HL-60 (cell line): ENCODE measurements around the gene RAC2.

ENCODE experiments used
- DNase-seq, 2 experiments: peaks; one replicate each; pipeline ENCODE4 v3.0.0-alpha.2; 2010 to 2020; ENCODE audit warnings: low read depth in 1 of 2, low spot score in 1 of 2
- H3K27ac ChIP-seq: fragments of 250-450 bp; sonication (Bioruptor Pico); replicated peaks from 2 replicates; pipeline ENCODE4 v1.5.1; 2020; ENCODE audit warnings: mild to moderate bottlenecking, moderate library complexity
- H3K27me3 ChIP-seq: fragments of 250-450 bp; sonication (Bioruptor Pico); 2 replicates; pipeline ENCODE4 v1.5.1; 2021; ENCODE audit warnings: mild to moderate bottlenecking, moderate library complexity; ENCODE audit not compliant: insufficient read depth, poor library complexity, severe bottlenecking
- H3K4me3 ChIP-seq: replicated peaks from 2 replicates; pipeline ENCODE4 v1.5.1; 2011; ENCODE audit warnings: mild to moderate bottlenecking, control low read depth, low read length; ENCODE audit not compliant: insufficient read depth
- GABPA ChIP-seq: IDR thresholded peaks from 2 replicates; pipeline ENCODE4 v1.6.1; 2012; ENCODE audit warnings: low read depth
- POLR2AphosphoS5 ChIP-seq: IDR thresholded peaks from 2 replicates; pipeline ENCODE4 v1.6.1; 2012; ENCODE audit warnings: low read depth
- SPI1 ChIP-seq: IDR thresholded peaks from 2 replicates; pipeline ENCODE4 v1.6.1; 2012; ENCODE audit warnings: low read depth, mild to moderate bottlenecking, borderline replicate concordance
- TF ChIP-seq, protein P1 (sequence below): IDR thresholded peaks from 2 replicates; pipeline ENCODE4 v1.6.1; 2012; ENCODE audit warnings: low read depth; ENCODE audit not compliant: insufficient replicate concordance
- TF ChIP-seq, protein P2 (sequence below): IDR thresholded peaks from one replicate; pipeline ENCODE4 v1.5.1; 2011; ENCODE audit warnings: low read length, control low read depth, inconsistent platforms; ENCODE audit not compliant: insufficient read depth

The RAC2 gene

DNA sequence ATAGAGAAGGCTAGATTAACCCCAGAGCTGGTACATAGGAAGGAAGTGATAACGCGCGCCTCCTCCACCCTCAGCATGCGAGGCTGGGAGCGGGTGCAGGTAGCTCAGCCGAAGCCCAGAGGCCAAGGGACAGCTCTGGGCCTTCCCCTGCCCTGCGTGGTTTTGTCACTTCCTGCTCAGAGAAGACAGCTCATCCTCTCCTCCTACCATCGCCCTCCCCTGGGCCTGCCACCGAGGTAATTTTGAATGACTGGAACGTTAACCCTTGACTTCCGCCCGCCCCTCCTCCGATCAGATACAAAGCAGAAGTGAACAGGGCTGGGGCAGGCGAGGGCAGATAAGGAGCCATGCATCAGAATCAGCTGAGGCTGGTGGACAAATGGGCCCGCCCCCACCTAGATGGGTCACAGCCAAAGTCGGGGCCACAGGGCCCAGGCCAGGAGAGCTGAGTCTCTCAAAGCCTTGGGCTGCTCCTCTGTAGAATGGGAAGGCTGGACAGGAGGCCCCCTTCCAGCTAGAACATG is 1.6 kb downstream of the RAC2 start:
- Histone ChIP-seq H3K4me3 (peak overlapping the region; percentile 93), H3K27ac (peak overlapping the region; percentile 92), H3K27me3 (no peaks in the 10 kb centered on the region)
- DNase-seq, result peak; percentile 82 to 99
- peak; percentile 80 for TF ChIP-seq POLR2AphosphoS5
- TF ChIP-seq GABPA, result peak; percentile 49; the same call in 1 of the 2 replicates
- TF ChIP-seq, protein P1, sequence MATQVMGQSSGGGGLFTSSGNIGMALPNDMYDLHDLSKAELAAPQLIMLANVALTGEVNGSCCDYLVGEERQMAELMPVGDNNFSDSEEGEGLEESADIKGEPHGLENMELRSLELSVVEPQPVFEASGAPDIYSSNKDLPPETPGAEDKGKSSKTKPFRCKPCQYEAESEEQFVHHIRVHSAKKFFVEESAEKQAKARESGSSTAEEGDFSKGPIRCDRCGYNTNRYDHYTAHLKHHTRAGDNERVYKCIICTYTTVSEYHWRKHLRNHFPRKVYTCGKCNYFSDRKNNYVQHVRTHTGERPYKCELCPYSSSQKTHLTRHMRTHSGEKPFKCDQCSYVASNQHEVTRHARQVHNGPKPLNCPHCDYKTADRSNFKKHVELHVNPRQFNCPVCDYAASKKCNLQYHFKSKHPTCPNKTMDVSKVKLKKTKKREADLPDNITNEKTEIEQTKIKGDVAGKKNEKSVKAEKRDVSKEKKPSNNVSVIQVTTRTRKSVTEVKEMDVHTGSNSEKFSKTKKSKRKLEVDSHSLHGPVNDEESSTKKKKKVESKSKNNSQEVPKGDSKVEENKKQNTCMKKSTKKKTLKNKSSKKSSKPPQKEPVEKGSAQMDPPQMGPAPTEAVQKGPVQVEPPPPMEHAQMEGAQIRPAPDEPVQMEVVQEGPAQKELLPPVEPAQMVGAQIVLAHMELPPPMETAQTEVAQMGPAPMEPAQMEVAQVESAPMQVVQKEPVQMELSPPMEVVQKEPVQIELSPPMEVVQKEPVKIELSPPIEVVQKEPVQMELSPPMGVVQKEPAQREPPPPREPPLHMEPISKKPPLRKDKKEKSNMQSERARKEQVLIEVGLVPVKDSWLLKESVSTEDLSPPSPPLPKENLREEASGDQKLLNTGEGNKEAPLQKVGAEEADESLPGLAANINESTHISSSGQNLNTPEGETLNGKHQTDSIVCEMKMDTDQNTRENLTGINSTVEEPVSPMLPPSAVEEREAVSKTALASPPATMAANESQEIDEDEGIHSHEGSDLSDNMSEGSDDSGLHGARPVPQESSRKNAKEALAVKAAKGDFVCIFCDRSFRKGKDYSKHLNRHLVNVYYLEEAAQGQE, result no peak
- TF ChIP-seq, protein P2, sequence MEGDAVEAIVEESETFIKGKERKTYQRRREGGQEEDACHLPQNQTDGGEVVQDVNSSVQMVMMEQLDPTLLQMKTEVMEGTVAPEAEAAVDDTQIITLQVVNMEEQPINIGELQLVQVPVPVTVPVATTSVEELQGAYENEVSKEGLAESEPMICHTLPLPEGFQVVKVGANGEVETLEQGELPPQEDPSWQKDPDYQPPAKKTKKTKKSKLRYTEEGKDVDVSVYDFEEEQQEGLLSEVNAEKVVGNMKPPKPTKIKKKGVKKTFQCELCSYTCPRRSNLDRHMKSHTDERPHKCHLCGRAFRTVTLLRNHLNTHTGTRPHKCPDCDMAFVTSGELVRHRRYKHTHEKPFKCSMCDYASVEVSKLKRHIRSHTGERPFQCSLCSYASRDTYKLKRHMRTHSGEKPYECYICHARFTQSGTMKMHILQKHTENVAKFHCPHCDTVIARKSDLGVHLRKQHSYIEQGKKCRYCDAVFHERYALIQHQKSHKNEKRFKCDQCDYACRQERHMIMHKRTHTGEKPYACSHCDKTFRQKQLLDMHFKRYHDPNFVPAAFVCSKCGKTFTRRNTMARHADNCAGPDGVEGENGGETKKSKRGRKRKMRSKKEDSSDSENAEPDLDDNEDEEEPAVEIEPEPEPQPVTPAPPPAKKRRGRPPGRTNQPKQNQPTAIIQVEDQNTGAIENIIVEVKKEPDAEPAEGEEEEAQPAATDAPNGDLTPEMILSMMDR, result no peak
- peak; percentile 96 for TF ChIP-seq SPI1

DNA sequence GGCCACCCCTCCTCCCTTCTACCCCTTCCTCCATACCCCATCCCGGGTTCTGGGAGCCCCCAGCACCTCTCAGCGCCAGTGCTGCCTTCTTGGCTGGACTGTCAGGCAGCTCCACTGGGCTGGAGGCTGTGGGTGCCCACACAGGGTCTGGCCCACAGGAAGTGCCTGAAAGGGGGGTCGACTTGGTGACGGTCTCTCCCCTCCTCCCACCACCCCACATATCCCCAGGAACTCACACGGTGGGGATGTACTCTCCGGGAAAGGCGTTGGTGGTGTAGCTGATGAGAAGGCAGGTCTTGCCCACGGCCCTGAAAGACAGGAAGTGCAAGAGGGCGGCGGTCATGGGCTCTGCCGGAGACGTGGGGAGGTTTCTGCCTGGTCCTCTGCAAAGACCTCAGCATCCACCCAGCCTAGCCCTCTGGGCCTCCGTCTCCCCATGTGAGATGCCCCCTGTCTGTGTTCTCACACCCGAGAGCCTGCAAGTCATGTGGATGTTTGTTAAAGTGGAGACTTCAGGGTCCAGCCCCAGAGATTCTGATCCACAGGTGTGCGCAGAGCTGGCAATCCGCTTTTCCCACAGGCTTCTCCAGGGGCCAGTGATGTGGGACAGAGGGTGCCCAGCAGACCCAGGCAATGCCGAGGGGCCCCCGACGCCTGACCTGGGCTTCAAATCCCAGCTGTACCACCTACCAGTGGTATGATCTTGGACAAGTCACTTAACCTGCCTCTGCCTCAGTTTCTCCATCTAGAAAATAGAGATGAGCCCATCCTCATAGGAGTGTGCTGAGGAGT is 2.5 kb downstream of the RAC2 start:
- H3K27ac ChIP-seq, result peak overlapping the region; percentile 92

DNA sequence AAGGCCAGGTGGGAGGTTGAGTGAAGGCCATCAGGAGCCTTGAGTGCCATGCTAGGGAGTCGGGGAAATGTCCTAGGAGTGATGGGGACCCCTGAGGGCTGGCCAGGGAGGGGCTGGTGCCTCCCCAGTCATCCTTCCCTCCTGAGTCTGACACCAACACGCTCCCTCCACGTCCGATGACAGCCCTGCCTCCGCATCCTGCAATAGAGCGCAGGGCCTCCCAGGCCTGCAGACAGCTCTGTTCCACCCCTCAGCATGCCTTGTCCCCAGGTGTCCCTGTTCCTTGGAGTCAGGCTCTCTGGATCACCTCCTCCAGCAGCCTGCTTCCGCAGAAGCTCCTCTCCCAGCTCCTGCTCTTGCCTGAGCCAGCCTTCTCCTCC is 3.1 kb downstream of the RAC2 start:
- H3K27me3 ChIP-seq, result no peaks in the 10 kb centered on the region
- no peak for DNase-seq
- peak overlapping the region; percentile 93 for H3K4me3 ChIP-seq
- peak overlapping the region; percentile 92 for H3K27ac ChIP-seq
- TF ChIP-seq, protein P2, result no peak
- TF ChIP-seq POLR2AphosphoS5, result no peak
- no peak for TF ChIP-seq GABPA
- no peak for TF ChIP-seq SPI1
- TF ChIP-seq, protein P1, result no peak

More for the DNA sequence above, 2.5 kb downstream of the RAC2 start:
- Histone ChIP-seq H3K27me3 (no peaks in the 10 kb centered on the region), H3K4me3 (peak overlapping the region; percentile 93)
- TF ChIP-seq POLR2AphosphoS5, result no peak
- TF ChIP-seq SPI1, result peak; percentile 76
- TF ChIP-seq, protein P1, result no peak
- peak in 1 of 2 experiments; percentile 49 for DNase-seq
